ENCODE results near the gene MVB12B.

DNA sequence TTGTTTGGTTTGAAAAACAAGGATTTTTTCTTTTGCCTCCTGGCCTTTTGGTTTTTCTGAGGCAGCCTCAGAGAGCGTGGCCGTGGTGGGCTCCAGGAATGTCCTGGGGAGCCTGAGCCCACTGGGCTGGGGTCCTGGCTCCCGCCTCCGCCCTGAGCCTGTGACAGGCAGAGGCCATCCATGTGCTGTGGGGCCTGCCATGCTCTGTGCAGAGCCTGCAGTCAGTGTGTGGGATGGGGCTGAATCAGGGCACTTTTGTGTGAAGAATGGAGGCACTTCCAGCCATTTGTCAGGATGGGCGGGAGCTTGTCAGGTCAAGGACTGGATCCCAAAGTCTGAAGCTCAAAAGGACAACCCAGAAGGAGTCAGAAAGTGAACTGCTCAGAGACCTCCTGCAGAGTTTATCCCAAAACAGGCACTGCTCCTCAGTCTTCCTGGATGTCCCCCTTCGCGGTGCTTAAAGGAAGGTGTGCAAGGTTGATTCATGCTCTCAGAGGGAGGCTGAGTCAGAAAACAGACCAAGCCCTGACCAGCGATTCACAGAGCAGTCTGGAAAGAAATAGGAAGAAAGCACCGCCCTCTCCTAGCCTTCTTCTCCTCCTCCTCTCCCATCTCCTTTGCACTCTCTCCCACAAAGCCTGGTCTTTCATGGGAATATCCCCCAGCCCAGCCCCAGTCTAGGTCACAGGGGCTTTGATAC, 53.2 kb downstream of the MVB12B start:
- TF ChIP-seq, protein P1, sequence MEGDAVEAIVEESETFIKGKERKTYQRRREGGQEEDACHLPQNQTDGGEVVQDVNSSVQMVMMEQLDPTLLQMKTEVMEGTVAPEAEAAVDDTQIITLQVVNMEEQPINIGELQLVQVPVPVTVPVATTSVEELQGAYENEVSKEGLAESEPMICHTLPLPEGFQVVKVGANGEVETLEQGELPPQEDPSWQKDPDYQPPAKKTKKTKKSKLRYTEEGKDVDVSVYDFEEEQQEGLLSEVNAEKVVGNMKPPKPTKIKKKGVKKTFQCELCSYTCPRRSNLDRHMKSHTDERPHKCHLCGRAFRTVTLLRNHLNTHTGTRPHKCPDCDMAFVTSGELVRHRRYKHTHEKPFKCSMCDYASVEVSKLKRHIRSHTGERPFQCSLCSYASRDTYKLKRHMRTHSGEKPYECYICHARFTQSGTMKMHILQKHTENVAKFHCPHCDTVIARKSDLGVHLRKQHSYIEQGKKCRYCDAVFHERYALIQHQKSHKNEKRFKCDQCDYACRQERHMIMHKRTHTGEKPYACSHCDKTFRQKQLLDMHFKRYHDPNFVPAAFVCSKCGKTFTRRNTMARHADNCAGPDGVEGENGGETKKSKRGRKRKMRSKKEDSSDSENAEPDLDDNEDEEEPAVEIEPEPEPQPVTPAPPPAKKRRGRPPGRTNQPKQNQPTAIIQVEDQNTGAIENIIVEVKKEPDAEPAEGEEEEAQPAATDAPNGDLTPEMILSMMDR (conservative IDR thresholded peaks at IDR 0.05; ENCODE audit: low read length): no peak
- TF ChIP-seq EZH2phosphoT487 (IDR thresholded peaks at IDR 0.05; ENCODE audit: borderline replicate concordance): no peak

Data from Loucy (cell line).